RCC 7860 (cell line): ENCODE measurements around the gene SEMA4D.

Source experiments
- DNase-seq: peaks from one replicate; pipeline ENCODE4 v3.0.0-alpha.2; 2015; ENCODE audit warnings: low spot score
- FAIRE-seq: peaks from 2 replicates; lab custom pipeline; 2012; peaks lifted over from hg19 to GRCh38; lab: Jason Lieb, UNC

Gene SEMA4D

GRCh38 chr9:89529243-89530035, 31.5 kb upstream of the SEMA4D start:
- FAIRE-seq: peak; percentile 76

GRCh38 chr9:89528540-89528939, 30.6 kb upstream of the SEMA4D start:
- FAIRE-seq (no peak), DNase-seq (no peak)

More at GRCh38 chr9:89529243-89530035, 31.5 kb upstream of the SEMA4D start:
- peak; percentile 43 for DNase-seq

- DNase-seq (no peak), FAIRE-seq (no peak)
Observed at GRCh38 chr9:89528131-89528530, 30.2 kb upstream of the SEMA4D start.

GRCh38 chr9:89527084-89527483, 29.2 kb upstream of the SEMA4D start:
- FAIRE-seq (no peak), DNase-seq (no peak)

GRCh38 chr9:89526667-89527066, 28.8 kb upstream of the SEMA4D start:
- DNase-seq (no peak), FAIRE-seq (no peak)

GRCh38 chr9:89525446-89526374, 27.8 kb upstream of the SEMA4D start:
- FAIRE-seq (no peak), DNase-seq (no peak)

GRCh38 chr9:89524963-89525362, 27.1 kb upstream of the SEMA4D start:
- no peak for FAIRE-seq
- no peak for DNase-seq

GRCh38 chr9:89523948-89524347, 26.0 kb upstream of the SEMA4D start:
- FAIRE-seq (no peak), DNase-seq (no peak)

- no peak for FAIRE-seq
Observed at GRCh38 chr9:89522959-89523285, 25.0 kb upstream of the SEMA4D start.

GRCh38 chr9:89522261-89522958, 24.5 kb upstream of the SEMA4D start:
- FAIRE-seq: peak; percentile 52
- peak; percentile 59 for DNase-seq

More at GRCh38 chr9:89522959-89523285, 25.0 kb upstream of the SEMA4D start:
- no peak for DNase-seq

- FAIRE-seq (peak; percentile 87), DNase-seq (peak; percentile 85)
Observed at GRCh38 chr9:89519366-89519805, 21.5 kb upstream of the SEMA4D start.

- DNase-seq (no peak), FAIRE-seq (no peak)
Observed at GRCh38 chr9:89518466-89519365, 20.8 kb upstream of the SEMA4D start.

- FAIRE-seq (peak; percentile 83), DNase-seq (peak; percentile 68)
Observed at GRCh38 chr9:89515416-89515815, 17.5 kb upstream of the SEMA4D start.

GRCh38 chr9:89514956-89515355, 17.0 kb upstream of the SEMA4D start:
- FAIRE-seq (no peak), DNase-seq (no peak)

- FAIRE-seq (no peak), DNase-seq (no peak)
Observed at GRCh38 chr9:89514337-89514736, 16.4 kb upstream of the SEMA4D start.

GRCh38 chr9:89513837-89514236, 15.9 kb upstream of the SEMA4D start:
- FAIRE-seq (no peak), DNase-seq (no peak)

GRCh38 chr9:89512382-89512781, 14.5 kb upstream of the SEMA4D start:
- FAIRE-seq (no peak), DNase-seq (no peak)

- FAIRE-seq (no peak), DNase-seq (no peak)
Observed at GRCh38 chr9:89508951-89509615, 11.2 kb upstream of the SEMA4D start.

GRCh38 chr9:89505911-89506310, 8.0 kb upstream of the SEMA4D start:
- FAIRE-seq (no peak), DNase-seq (no peak)

- FAIRE-seq: no peak
- DNase-seq: no peak
Observed at GRCh38 chr9:89505048-89505447, 7.1 kb upstream of the SEMA4D start.
